Kidney epithelial cell (primary cell): ENCODE measurements around the gene THSD4. TPM values are rescaled to one million over a fixed set of nuclear protein-coding genes. Genes with fewer than 3 reads are reported as not detected.
"Not testable (repeated sequence)": the region's sequence is repeated elsewhere in the genome, so short reads cannot be mapped to it uniquely, and the experiment has no call there.

Experiments used
- DNase-seq: peaks from one replicate; pipeline ENCODE4 v3.0.0-alpha.2; 2010; ENCODE audit warnings: low read depth
- H3K27me3 ChIP-seq: 2 replicates; pipeline ENCODE4 v1.6.0; 2011; ENCODE audit warnings: low read length; ENCODE audit not compliant: control insufficient read depth, insufficient read depth
- H3K36me3 ChIP-seq: 2 replicates; pipeline ENCODE4 v1.5.1; 2011; ENCODE audit warnings: low read length; ENCODE audit not compliant: control insufficient read depth, insufficient read depth
- H3K4me3 ChIP-seq: 2 replicates; pipeline ENCODE4 v1.5.1; 2011; ENCODE audit warnings: low read depth, mild to moderate bottlenecking, control low read depth, low read length
- total RNA-seq: library from RNA; depleted of rRNA; stranded (reverse); fragments of >200 nt; gene quantifications from 2 replicates; pipeline ENCODE4 v1.2.3, GENCODE V29; 2015
- TF ChIP-seq, protein P1 (sequence below): IDR thresholded peaks from 2 replicates; pipeline ENCODE4 v1.5.1; 2011; ENCODE audit warnings: mild to moderate bottlenecking, moderate library complexity, low read length, control low read depth, inconsistent platforms; ENCODE audit not compliant: insufficient read depth, poor library complexity, severe bottlenecking

Gene THSD4
- total RNA-seq, 1 donor from 2014 or later = 17.7 TPM

DNA sequence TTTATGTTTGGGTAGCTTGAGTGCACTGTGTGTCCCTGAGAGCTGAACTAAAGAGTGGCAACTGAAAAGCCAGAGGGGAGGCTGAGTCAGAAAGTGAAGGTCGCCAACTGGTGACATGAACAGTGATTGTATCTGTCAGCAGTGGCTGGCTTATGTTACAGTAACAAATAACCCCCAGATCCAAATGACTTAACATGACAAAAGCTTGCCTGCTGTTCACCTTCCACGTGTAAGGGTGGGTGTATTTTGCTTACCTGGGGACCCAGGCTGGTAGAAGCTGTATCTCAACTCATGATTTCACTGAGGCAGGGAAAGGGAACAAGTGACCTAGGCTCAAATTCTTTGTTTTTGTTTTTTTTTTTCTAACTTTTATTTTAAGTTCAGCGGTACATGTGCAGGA lies 147.3 kb downstream of the THSD4 start:
- no peak for DNase-seq
- H3K27me3 ChIP-seq = no peaks in the 10 kb centered on the region
- no peak overlapping the region for H3K4me3 ChIP-seq
- H3K36me3 ChIP-seq = peaks cover 1% of the 10 kb centered on the region
- TF ChIP-seq, protein P1, sequence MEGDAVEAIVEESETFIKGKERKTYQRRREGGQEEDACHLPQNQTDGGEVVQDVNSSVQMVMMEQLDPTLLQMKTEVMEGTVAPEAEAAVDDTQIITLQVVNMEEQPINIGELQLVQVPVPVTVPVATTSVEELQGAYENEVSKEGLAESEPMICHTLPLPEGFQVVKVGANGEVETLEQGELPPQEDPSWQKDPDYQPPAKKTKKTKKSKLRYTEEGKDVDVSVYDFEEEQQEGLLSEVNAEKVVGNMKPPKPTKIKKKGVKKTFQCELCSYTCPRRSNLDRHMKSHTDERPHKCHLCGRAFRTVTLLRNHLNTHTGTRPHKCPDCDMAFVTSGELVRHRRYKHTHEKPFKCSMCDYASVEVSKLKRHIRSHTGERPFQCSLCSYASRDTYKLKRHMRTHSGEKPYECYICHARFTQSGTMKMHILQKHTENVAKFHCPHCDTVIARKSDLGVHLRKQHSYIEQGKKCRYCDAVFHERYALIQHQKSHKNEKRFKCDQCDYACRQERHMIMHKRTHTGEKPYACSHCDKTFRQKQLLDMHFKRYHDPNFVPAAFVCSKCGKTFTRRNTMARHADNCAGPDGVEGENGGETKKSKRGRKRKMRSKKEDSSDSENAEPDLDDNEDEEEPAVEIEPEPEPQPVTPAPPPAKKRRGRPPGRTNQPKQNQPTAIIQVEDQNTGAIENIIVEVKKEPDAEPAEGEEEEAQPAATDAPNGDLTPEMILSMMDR = no peak

DNA sequence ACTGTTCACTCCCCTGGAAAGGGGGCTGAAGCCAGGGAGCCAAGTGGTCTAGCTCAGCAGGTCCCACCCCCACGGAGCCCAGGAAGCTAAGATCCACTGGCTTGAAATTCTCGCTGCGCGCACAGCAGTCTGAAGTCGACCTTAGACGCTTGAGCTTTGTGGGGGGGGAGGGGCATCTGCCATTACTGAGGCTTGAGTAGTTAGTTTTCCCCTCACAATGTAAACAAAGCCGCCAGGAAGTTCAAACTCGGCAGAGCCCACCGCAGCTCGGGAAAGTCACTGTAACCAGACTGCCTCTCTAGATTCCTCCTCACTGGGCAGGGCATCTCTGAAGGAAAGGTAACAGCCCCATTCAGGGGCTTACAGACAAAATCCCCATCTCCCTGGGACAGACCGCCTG lies 150.3 kb downstream of the THSD4 start:
- not testable (repeated sequence) for H3K27me3 ChIP-seq, H3K4me3 ChIP-seq, H3K36me3 ChIP-seq, DNase-seq

DNA sequence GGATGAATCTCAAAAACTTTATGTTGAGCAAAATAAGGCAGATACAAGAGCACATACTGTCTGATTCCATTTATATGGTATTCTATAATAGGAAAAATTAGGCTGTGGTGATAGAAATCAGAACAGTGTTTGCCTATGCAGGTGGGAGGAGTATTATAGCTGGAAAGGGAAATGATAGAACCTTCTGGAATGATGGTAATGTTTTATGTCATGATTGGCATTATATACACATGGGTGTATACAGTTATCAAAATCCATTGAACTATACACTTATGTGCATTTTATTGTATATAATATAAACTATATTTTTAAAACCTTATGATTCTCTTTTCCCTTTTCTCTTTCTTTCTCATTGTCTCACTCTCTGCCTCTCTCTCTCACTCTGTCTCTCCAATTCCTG lies 156.1 kb downstream of the THSD4 start:
- Histone ChIP-seq H3K4me3 (no peak overlapping the region), H3K27me3 (no peaks in the 10 kb centered on the region), H3K36me3 (no peaks in the 10 kb centered on the region)
- TF ChIP-seq, protein P1 = no peak
- DNase-seq = no peak

DNA sequence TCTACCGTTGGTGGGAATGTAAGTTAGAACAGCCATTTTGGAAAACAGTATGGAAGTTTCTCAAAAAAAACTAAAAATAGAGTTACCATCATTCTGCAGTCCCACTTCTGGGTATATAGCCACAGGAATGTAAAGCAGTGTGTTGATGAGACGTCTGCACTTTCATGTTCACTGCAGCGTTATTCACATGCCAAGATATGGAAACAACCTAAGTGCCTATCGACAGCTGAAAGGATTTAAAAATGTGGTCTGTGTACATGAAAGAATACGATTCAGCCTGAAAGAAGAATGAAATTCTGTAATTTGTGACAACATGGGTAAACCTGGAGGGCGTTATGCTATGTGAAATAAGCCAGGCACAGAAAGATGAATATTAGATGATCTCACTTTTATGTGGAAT lies 157.7 kb downstream of the THSD4 start:
- DNase-seq = no peak
- Histone ChIP-seq H3K27me3 (no peaks in the 10 kb centered on the region), H3K36me3 (no peaks in the 10 kb centered on the region), H3K4me3 (no peak overlapping the region)
- TF ChIP-seq, protein P1 = no peak

DNA sequence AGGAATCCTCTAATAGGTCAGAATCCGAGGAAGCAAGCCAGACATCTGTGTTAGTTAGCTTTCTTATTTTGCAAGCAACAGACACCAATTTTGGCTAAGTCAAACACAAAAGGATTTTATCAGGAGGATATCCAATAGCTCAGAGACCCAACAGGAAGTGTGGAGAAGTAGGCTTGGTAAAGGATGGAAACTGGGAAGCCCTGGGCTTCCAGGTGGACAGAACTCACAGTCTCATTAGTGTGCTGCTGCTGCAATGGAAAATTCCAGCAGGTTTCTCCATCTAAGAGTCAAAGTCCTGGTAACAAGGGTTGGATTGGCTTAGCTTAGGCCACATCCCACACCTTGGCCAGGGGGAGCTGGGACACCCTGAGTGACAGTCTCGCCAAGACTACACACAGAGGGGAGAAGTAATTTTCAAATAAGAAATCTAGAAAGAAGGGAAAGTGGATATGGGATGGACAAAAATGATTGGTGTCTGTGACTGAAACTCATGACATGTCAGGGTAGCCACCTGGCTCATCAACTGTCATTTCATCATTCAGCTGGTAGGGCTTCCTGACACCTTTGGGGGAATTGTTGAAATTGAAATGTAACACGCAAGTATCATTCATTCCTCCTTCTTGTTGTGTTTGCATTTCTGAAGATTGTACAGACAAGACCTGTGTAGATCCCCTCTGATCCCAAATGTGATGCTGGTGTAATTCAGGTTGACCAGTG lies 158.6 kb downstream of the THSD4 start:
- no peak for DNase-seq
- no peaks in the 10 kb centered on the region for H3K36me3 ChIP-seq
- TF ChIP-seq, protein P1 = no peak
- no peaks in the 10 kb centered on the region for H3K27me3 ChIP-seq
- no peak overlapping the region for H3K4me3 ChIP-seq

DNA sequence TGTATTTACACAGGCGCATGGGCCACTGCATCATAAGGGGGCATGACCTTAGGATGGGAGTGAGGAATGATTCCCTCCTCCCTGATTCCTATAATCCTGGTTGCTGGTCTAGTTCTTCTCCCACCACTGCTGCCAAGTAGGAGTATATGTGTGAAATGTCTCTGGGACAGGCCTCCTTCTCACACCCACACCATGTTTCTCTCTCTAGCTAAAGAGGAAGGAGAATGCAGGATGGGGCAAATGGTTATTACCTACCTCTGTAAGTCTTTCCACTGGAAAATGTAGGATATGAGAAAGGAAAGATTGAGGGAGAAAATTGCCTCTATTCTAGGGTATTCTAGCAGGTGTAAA lies 159.2 kb downstream of the THSD4 start:
- Histone ChIP-seq H3K27me3 (no peaks in the 10 kb centered on the region), H3K4me3 (no peak overlapping the region), H3K36me3 (no peaks in the 10 kb centered on the region)
- TF ChIP-seq, protein P1 = no peak
- DNase-seq = no peak
